Measurements from ENCODE around the gene GTSE1. TPM values are rescaled to one million over a fixed set of nuclear protein-coding genes. Genes with fewer than 3 reads are reported as not detected.

The GTSE1 gene
- total and polyA plus RNA-seq, 2 donors (not counting 1 experiment from before 2014, with no cell fraction given): 2.0 to 3.6 TPM

DNA sequence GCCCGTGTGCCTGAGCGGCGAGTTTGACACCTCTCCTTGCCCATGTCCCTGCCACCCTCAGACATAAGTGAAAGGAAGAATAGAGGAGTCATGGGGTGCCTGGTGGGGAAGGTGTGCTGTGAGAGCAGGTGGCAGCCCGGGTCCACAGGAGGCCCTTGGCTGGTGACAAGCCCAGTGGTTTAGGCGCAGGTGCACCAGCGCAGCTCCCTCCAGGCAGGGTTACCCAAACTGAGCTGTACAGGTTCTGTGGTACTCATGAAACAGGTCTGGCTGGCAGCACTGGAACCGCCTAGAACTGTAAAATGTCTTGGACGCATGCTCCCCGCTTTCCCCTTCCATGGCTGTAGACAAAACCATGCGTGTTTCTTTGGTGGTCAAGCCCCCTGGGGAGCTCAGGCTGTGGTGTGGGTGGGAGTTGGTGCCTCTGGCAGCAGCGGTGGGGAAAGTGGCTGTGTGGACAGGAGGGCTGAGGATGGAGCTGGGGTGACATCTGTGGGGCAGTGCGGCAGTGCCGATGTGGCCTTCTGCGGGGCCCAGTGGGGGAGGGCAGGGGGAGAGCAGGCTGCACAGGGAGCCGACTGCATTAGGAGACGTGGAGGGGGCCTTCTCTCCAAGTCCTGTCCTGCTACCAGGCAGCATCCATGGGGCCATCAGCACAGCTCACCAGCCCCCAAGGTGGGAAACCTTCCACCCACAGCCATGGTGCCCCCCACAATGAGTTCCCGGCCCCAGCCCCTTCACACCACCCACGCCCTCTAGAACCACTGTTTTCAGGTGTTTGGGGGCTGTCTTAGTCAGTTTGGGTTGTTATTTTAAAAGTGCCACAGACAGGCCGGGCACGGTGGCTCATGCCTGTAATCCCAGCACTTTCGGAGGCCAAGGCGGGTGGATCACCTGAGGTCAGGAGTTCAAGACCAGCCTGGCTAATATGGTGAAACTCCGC lies 5.6 kb upstream of the GTSE1 start:
- H2AFZ ChIP-seq (ENCODE audit: low read length): no peak overlapping the region
- no peak overlapping the region for H3K9ac ChIP-seq (ENCODE audit: insufficient read depth, low read length)
- H3K36me3 ChIP-seq (ENCODE audit: control insufficient read depth, insufficient read depth, low read length): peaks cover 12% of the 10 kb centered on the region
- TF ChIP-seq, protein P1, sequence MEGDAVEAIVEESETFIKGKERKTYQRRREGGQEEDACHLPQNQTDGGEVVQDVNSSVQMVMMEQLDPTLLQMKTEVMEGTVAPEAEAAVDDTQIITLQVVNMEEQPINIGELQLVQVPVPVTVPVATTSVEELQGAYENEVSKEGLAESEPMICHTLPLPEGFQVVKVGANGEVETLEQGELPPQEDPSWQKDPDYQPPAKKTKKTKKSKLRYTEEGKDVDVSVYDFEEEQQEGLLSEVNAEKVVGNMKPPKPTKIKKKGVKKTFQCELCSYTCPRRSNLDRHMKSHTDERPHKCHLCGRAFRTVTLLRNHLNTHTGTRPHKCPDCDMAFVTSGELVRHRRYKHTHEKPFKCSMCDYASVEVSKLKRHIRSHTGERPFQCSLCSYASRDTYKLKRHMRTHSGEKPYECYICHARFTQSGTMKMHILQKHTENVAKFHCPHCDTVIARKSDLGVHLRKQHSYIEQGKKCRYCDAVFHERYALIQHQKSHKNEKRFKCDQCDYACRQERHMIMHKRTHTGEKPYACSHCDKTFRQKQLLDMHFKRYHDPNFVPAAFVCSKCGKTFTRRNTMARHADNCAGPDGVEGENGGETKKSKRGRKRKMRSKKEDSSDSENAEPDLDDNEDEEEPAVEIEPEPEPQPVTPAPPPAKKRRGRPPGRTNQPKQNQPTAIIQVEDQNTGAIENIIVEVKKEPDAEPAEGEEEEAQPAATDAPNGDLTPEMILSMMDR (conservative IDR thresholded peaks at IDR 0.05 in 1 of 2, IDR thresholded peaks at IDR 0.05 in 1 of 2; ENCODE audit: low read depth in 1 of 2, low read length in 2 of 2): no peak
- TF ChIP-seq EZH2 (IDR thresholded peaks at IDR 0.05; ENCODE audit: low read length, missing control alignments): no peak
- no peaks in the 10 kb centered on the region for H3K79me2 ChIP-seq (ENCODE audit: control insufficient read depth, insufficient read depth, low read length)
- H3K9me3 ChIP-seq (ENCODE audit: control insufficient read depth, insufficient read depth, low read depth, low read length): no peaks in the 10 kb centered on the region
- DNase-seq (ENCODE audit: low read depth in 2 of 2): no peak
- H3K4me2 ChIP-seq (ENCODE audit: extremely low read depth, insufficient read depth, low read length): no peak overlapping the region
- H3K4me1 ChIP-seq (ENCODE audit: control insufficient read depth, extremely low read depth, insufficient read depth, low read length): peaks cover 4% of the 10 kb centered on the region
- H3K27me3 ChIP-seq (ENCODE audit: control insufficient read depth, insufficient read depth, low read length): no peaks in the 10 kb centered on the region
- H3K27ac ChIP-seq (ENCODE audit: insufficient read depth, low read length): no peak overlapping the region
- no peaks in the 10 kb centered on the region for H4K20me1 ChIP-seq (ENCODE audit: control insufficient read depth, extremely low read depth, insufficient read depth, low read length)
- no peak overlapping the region for H3K4me3 ChIP-seq (replicated peaks in 1 of 4; ENCODE audit: control extremely low read depth in 1 of 4, insufficient read depth in 1 of 4, low read depth in 3 of 4, low read length in 4 of 4)

GRCh38 chr22:46292173-46292572 lies 4.5 kb upstream of the GTSE1 start:
- H3K4me1 ChIP-seq (ENCODE audit: control insufficient read depth, extremely low read depth, insufficient read depth, low read length): peaks cover 4% of the 10 kb centered on the region
- no peak for TF ChIP-seq EZH2 (IDR thresholded peaks at IDR 0.05; ENCODE audit: low read length, missing control alignments)
- TF ChIP-seq, protein P1 (conservative IDR thresholded peaks at IDR 0.05 in 1 of 2, IDR thresholded peaks at IDR 0.05 in 1 of 2; ENCODE audit: low read depth in 1 of 2, low read length in 2 of 2): no peak
- no peak overlapping the region for H2AFZ ChIP-seq (ENCODE audit: low read length)
- peaks cover under 1% of the 10 kb centered on the region for H3K79me2 ChIP-seq (ENCODE audit: control insufficient read depth, insufficient read depth, low read length)
- no peak for DNase-seq (ENCODE audit: low read depth in 2 of 2)
- H3K4me3 ChIP-seq (replicated peaks in 1 of 4; ENCODE audit: control extremely low read depth in 1 of 4, insufficient read depth in 1 of 4, low read depth in 3 of 4, low read length in 4 of 4): no peak overlapping the region
- H3K27me3 ChIP-seq (ENCODE audit: control insufficient read depth, insufficient read depth, low read length): no peaks in the 10 kb centered on the region
- H3K27ac ChIP-seq (ENCODE audit: insufficient read depth, low read length): no peak overlapping the region
- H3K9ac ChIP-seq (ENCODE audit: insufficient read depth, low read length): no peak overlapping the region
- H4K20me1 ChIP-seq (ENCODE audit: control insufficient read depth, extremely low read depth, insufficient read depth, low read length): no peaks in the 10 kb centered on the region
- H3K4me2 ChIP-seq (ENCODE audit: extremely low read depth, insufficient read depth, low read length): no peak overlapping the region
- peaks cover 7% of the 10 kb centered on the region for H3K36me3 ChIP-seq (ENCODE audit: control insufficient read depth, insufficient read depth, low read length)
- no peaks in the 10 kb centered on the region for H3K9me3 ChIP-seq (ENCODE audit: control insufficient read depth, insufficient read depth, low read depth, low read length)

GRCh38 chr22:46292732-46293131 lies 3.9 kb upstream of the GTSE1 start:
- Histone ChIP-seq H3K4me2 (ENCODE audit: extremely low read depth, insufficient read depth, low read length) (no peak overlapping the region), H3K9ac (ENCODE audit: insufficient read depth, low read length) (no peak overlapping the region), H3K4me3 (replicated peaks in 1 of 4; ENCODE audit: control extremely low read depth in 1 of 4, insufficient read depth in 1 of 4, low read depth in 3 of 4, low read length in 4 of 4) (no peak overlapping the region), H3K36me3 (ENCODE audit: control insufficient read depth, insufficient read depth, low read length) (peaks cover 7% of the 10 kb centered on the region), H3K79me2 (ENCODE audit: control insufficient read depth, insufficient read depth, low read length) (peaks cover 7% of the 10 kb centered on the region), H4K20me1 (ENCODE audit: control insufficient read depth, extremely low read depth, insufficient read depth, low read length) (no peaks in the 10 kb centered on the region), H3K9me3 (ENCODE audit: control insufficient read depth, insufficient read depth, low read depth, low read length) (no peaks in the 10 kb centered on the region), H2AFZ (ENCODE audit: low read length) (no peak overlapping the region), H3K27me3 (ENCODE audit: control insufficient read depth, insufficient read depth, low read length) (no peaks in the 10 kb centered on the region), H3K4me1 (ENCODE audit: control insufficient read depth, extremely low read depth, insufficient read depth, low read length) (peaks cover 9% of the 10 kb centered on the region), H3K27ac (ENCODE audit: insufficient read depth, low read length) (no peak overlapping the region)
- no peak for TF ChIP-seq EZH2 (IDR thresholded peaks at IDR 0.05; ENCODE audit: low read length, missing control alignments)
- TF ChIP-seq, protein P1 (conservative IDR thresholded peaks at IDR 0.05 in 1 of 2, IDR thresholded peaks at IDR 0.05 in 1 of 2; ENCODE audit: low read depth in 1 of 2, low read length in 2 of 2): no peak
- no peak for DNase-seq (ENCODE audit: low read depth in 2 of 2)

Measured in fibroblast of lung (primary cell).